Lung (tissue), 16 donors: Measurements from ENCODE around the gene CLDND1. TPM values are rescaled to one million over a fixed set of nuclear protein-coding genes. Genes with fewer than 3 reads are reported as not detected.

Source experiments
- ATAC-seq: fragments of 200-7000 bp; cut with Tn5 transposase; one replicate; pipeline ENCODE4 v1.9.1; 2020; ENCODE audit warnings: moderate number of reproducible peaks; ENCODE audit not compliant: insufficient read depth, low FRiP score
- DNase-seq, 3 donors: peaks; one replicate each; pipeline ENCODE4 v3.0.0-alpha.2; 2013 to 2017
- H3K27ac ChIP-seq, 2 donors: one replicate each; pipeline ENCODE4 v1.5.1; 2013; ENCODE audit warnings: mild to moderate bottlenecking in 2 of 2, moderate library complexity in 2 of 2, control low read depth in 1 of 2, inconsistent platforms in 1 of 2, low read depth in 1 of 2, low read length in 1 of 2
- H3K27me3 ChIP-seq, 3 donors: one replicate each; pipeline ENCODE4 v1.5.1; 2013; ENCODE audit warnings: low read length in 2 of 3; ENCODE audit not compliant: control insufficient read depth in 3 of 3, insufficient read depth in 3 of 3
- H3K36me3 ChIP-seq, 4 donors: one replicate each; pipeline ENCODE4 v1.5.1; 2013; ENCODE audit warnings: low read length in 4 of 4, mild to moderate bottlenecking in 1 of 4, moderate library complexity in 1 of 4; ENCODE audit not compliant: control insufficient read depth in 4 of 4, insufficient read depth in 4 of 4
- H3K4me1 ChIP-seq, 5 donors: one replicate each; pipeline ENCODE4 v1.5.1; 2013; ENCODE audit warnings: low read length in 5 of 5, mild to moderate bottlenecking in 2 of 5, moderate library complexity in 1 of 5; ENCODE audit not compliant: control insufficient read depth in 5 of 5, insufficient read depth in 5 of 5
- H3K4me3 ChIP-seq: one replicate; pipeline ENCODE4 v1.5.1; 2013; ENCODE audit warnings: mild to moderate bottlenecking, control low read depth, moderate library complexity
- H3K9ac ChIP-seq, 2 donors: one replicate each; pipeline ENCODE4 v1.5.1; 2013; ENCODE audit warnings: low read length in 2 of 2, control low read depth in 1 of 2; ENCODE audit not compliant: insufficient read depth in 1 of 2
- H3K9me3 ChIP-seq, 4 donors: one replicate each; pipeline ENCODE4 v1.5.1; 2013; ENCODE audit warnings: low read length in 3 of 4, mild to moderate bottlenecking in 1 of 4, moderate library complexity in 1 of 4; ENCODE audit not compliant: control insufficient read depth in 4 of 4, insufficient read depth in 3 of 4
- WGBS, 2 donors: extraction: QIAGEN DNeasy Blood & Tissue Kit; methylation state at CpG; one replicate each; pipeline ENCODE4 v1.1.7; 2013; 5-methylcytosine and 5-hydroxymethylcytosine counted together
- long read RNA-seq, 5 donors: transcript quantifications; one replicate each; lab custom pipeline, GENCODE V29; 2026
- polyA plus RNA-seq, 2 donors: library from polyadenylated mRNA; stranded (reverse); fragments of 200-250 nt; gene quantifications; one replicate each; pipeline ENCODE4 v1.2.1, GENCODE V29; 2013
- total RNA-seq, 2 donors: library from RNA; depleted of rRNA in 1 of 2; stranded (reverse); fragments of >200 nt in 1 of 2; gene quantifications; one replicate each; pipeline ENCODE4 v1.2.1, GENCODE V29; 2014 to 2021
- TF ChIP-seq, protein P1 (sequence below): IDR thresholded peaks from 2 replicates; pipeline ENCODE4 v1.5.1; 2012; ENCODE audit warnings: mild to moderate bottlenecking; ENCODE audit errors: control extremely low read depth, extremely low read depth
- donor health status: control.
- donor health status: control.
- donor health status: Bipolar disorder and iron deficiency.
- donor health status: healthy.
- donor health status: DM: yes; HTN: yes; CAD: no.

The CLDND1 gene
- total RNA-seq (100 to 1,000 TPM in 1 of 2 donors, 10 to 100 TPM in 1; 74.5 to 135 TPM), polyA plus RNA-seq (10 to 100 TPM; 52.6 to 66.2 TPM)
- long read RNA-seq, donor 1, transcript CLDND1-201 (5 exons, 2,161 nt), result major isoform, 32 of 37 reads
- long read RNA-seq, donor 1, partial matches to known transcripts, result 0 of 37 reads
- long read RNA-seq, donor 1, other reads (novel, unspliced or antisense), result 0 of 37 reads
- long read RNA-seq, donor 2, transcript CLDND1-201 (5 exons, 2,161 nt), result major isoform, 13 of 14 reads
- long read RNA-seq, donor 2, partial matches to known transcripts, result 0 of 14 reads
- long read RNA-seq, donor 2, other reads (novel, unspliced or antisense), result 0 of 14 reads
- long read RNA-seq, donor 3, transcript CLDND1-201 (5 exons, 2,161 nt), result major isoform, 23 of 31 reads
- long read RNA-seq, donor 3, transcript CLDND1-207 (2 exons, 778 nt), result minor isoform, 6 of 31 reads
- long read RNA-seq, donor 3, partial matches to known transcripts, result 0 of 31 reads
- long read RNA-seq, donor 3, other reads (novel, unspliced or antisense), result 0 of 31 reads
- long read RNA-seq, donor 4, transcript CLDND1-201 (5 exons, 2,161 nt), result major isoform, 7 of 11 reads
- long read RNA-seq, donor 4, partial matches to known transcripts, result 0 of 11 reads
- long read RNA-seq, donor 4, other reads (novel, unspliced or antisense), result 0 of 11 reads
- long read RNA-seq, donor 5, transcript CLDND1-201 (5 exons, 2,161 nt), result major isoform, 43 of 51 reads
- long read RNA-seq, donor 5, partial matches to known transcripts, result 0 of 51 reads
- long read RNA-seq, donor 5, other reads (novel, unspliced or antisense), result 0 of 51 reads

DNA sequence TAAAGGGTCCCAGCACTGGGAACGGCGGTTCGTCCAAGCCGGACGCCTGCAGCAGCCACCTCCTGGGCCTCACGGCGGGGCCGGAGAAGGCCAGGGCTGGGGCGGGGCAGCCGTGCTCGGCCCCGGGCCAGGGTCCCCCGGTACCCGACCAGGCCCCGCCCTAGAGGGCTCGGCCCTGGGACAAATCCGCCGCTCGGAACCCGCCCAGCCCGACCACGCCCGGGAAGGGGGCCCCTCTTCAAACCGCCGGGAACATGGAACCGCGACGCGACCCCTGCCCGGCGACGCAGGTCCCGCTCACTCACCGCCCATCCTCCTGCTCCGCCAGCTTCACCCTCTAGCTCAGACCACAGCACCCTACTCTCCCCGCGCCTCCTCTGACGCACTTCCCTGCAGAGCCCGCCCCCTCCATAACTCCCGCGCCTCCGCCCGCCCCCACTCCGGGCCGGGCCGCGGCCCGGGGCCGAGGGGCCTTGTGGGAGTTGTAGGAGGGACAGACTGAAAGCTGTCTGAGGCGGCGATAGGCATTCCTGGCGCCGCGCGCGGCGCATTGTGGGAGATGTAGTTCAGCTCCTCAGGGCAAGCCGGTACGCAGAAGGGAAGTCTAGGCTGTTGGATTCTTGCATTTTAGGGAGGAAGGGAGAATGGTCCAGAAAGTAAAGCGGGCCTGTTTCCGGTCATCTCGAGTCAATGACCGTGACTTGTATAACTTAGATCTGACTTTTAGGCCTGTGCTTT lies at the start of gene CLDND1:
Gene CLDND1, minus strand, starts transcription at position 359 of the 738 bp plus-strand sequence. CDS start 1,478 bp downstream, outside the sequence.
- Histone ChIP-seq H3K9me3 (no peaks in the 10 kb centered on the region), H3K27ac (peak within 1 kb of the TSS; percentile 96 to 99), H3K27me3 (no peaks in the 10 kb centered on the region), H3K9ac (peak within 1 kb of the TSS; percentile 83 to 86), H3K4me1 (peaks cover 0 to 15% (median 3%) of the 10 kb centered on the region in 5 donors), H3K36me3 (peaks cover 0 to 19% (median 11%) of the 10 kb centered on the region in 4 donors), H3K4me3 (peak within 1 kb of the TSS; percentile 84)
- TF ChIP-seq, protein P1, sequence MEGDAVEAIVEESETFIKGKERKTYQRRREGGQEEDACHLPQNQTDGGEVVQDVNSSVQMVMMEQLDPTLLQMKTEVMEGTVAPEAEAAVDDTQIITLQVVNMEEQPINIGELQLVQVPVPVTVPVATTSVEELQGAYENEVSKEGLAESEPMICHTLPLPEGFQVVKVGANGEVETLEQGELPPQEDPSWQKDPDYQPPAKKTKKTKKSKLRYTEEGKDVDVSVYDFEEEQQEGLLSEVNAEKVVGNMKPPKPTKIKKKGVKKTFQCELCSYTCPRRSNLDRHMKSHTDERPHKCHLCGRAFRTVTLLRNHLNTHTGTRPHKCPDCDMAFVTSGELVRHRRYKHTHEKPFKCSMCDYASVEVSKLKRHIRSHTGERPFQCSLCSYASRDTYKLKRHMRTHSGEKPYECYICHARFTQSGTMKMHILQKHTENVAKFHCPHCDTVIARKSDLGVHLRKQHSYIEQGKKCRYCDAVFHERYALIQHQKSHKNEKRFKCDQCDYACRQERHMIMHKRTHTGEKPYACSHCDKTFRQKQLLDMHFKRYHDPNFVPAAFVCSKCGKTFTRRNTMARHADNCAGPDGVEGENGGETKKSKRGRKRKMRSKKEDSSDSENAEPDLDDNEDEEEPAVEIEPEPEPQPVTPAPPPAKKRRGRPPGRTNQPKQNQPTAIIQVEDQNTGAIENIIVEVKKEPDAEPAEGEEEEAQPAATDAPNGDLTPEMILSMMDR, result no peak
- peak; percentile 99 for ATAC-seq
- DNase-seq, result peak; percentile 98
- 0 to 1% methylated on average over 59 to 63 of the region's 63 CpGs for WGBS, 2 donors

DNA sequence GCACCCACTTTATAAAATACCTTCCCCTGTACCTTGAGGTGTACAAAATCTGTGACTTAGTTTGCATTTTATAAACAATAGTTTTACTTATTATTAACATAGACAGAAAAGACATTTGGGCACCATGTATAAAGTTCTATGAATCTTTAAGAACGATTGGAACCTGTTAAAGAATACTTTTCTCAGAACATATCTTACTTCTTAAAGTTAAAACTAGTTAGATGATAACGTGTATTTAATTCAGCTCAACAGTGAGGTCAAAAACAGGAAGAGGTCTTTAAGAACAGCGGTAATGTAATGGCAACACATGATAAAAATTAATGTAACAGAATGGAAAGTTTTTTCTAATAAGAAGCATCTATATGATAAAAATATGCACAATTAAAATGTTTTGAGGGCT lies 45.7 kb upstream of the CLDND1 start:
- 60 to 63% methylated on average over 3 of the region's 3 CpGs for WGBS, 2 donors

DNA sequence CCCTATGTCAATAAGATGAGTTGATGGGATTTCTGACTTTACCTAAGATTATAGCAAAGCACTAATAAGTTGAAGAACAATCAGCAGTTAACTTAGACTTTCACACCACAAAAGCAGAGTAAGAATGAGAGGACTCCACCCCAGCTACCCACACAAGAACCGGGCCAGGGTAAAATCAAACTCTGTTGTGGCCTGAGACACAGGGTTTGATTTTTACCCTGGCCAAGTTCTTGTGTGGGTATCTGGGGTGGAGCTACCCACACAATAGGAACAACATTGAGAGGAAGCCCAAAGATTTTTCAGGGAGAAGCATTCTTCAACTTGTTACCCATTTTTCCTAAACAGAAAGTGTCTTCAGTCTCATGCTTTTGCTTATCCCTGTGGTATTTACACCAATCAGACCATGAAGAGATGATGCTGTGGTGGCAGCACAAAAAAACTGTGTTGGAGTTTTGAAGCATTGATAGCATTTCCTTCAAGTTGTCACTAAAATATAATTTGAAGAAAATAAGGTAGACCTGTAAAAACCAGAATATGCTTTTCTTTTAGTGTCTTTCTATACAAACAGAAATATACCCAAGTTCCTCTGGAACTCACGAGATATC lies 45.1 kb upstream of the CLDND1 start:
- H3K9me3 ChIP-seq, result no peaks in the 10 kb centered on the region
- TF ChIP-seq, protein P1, result no peak
- no peak overlapping the region for H3K4me3 ChIP-seq
- no peaks in the 10 kb centered on the region for H3K4me1 ChIP-seq
- H3K9ac ChIP-seq, result no peak overlapping the region
- no peak for DNase-seq
- H3K27me3 ChIP-seq, result no peaks in the 10 kb centered on the region
- no peak for ATAC-seq
- H3K27ac ChIP-seq, result no peak overlapping the region
- 70 to 79% methylated on average over 2 of the region's 2 CpGs for WGBS, 2 donors
- no peaks in the 10 kb centered on the region for H3K36me3 ChIP-seq

More for the DNA sequence above, 45.7 kb upstream of the CLDND1 start:
- TF ChIP-seq, protein P1, result no peak
- no peaks in the 10 kb centered on the region for H3K36me3 ChIP-seq
- no peak for ATAC-seq
- no peak overlapping the region for H3K27ac ChIP-seq
- H3K4me3 ChIP-seq, result no peak overlapping the region
- no peaks in the 10 kb centered on the region for H3K4me1 ChIP-seq
- H3K9ac ChIP-seq, result no peak overlapping the region
- no peaks in the 10 kb centered on the region for H3K27me3 ChIP-seq
- H3K9me3 ChIP-seq, result no peaks in the 10 kb centered on the region
- DNase-seq, result no peak
